OCI-LY7 (cell line): ENCODE results near the gene SETBP1.

Experiments used
- CTCF ChIP-seq: fragments of 200-600 bp; sonication (generic); conservative IDR thresholded peaks from 2 replicates; pipeline ENCODE4 v1.5.1; 2014; ENCODE audit warnings: mild to moderate bottlenecking, antibody characterized with exemption, low read length, moderate library complexity, mixed read lengths
- EZH2phosphoT487 ChIP-seq: fragments of 200-600 bp; sonication (generic); IDR thresholded peaks from 2 replicates; pipeline ENCODE4 v1.6.1; 2018; ENCODE audit warnings: low read depth, borderline replicate concordance, mild to moderate bottlenecking, mixed run types, antibody characterized with exemption, low read length, moderate library complexity, mixed read lengths

- TF ChIP-seq CTCF (no peak), EZH2phosphoT487 (no peak)
These were observed 12.3 kb upstream of the SETBP1 start for GRCh38 chr18:44668270-44668975.
